CD14-positive monocyte (primary cell): ENCODE data around the gene CD200. TPM values are rescaled to one million over a fixed set of nuclear protein-coding genes. Genes with fewer than 3 reads are reported as not detected.

Source experiments
- DNase-seq, 3 donors: peaks; one replicate each; pipeline ENCODE4 v3.0.0-alpha.2; 2011 to 2022
- H2AFZ ChIP-seq: 2 replicates; pipeline ENCODE4 v1.6.0; 2012; ENCODE audit warnings: mild to moderate bottlenecking, low read depth, low read length, inconsistent platforms; ENCODE audit not compliant: insufficient read depth, poor library complexity, severe bottlenecking
- H3K27ac ChIP-seq, 2 donors: 1 replicate in 1 of 2; 2 replicates in 1 of 2; pipeline ENCODE4 v1.5.1; 2012 to 2013; ENCODE audit warnings: low read length in 2 of 2, control low read depth in 1 of 2, inconsistent platforms in 1 of 2, low read depth in 1 of 2, mild to moderate bottlenecking in 1 of 2
- H3K27me3 ChIP-seq, 2 donors: one replicate each; pipeline versions ENCODE4 v1.6.0 to v1.6.1; 2011 to 2013; ENCODE audit warnings: low read length in 2 of 2; ENCODE audit not compliant: control insufficient read depth in 2 of 2, insufficient read depth in 2 of 2
- H3K36me3 ChIP-seq, 2 donors: replicated peaks in 1 of 2; 1 replicate in 1 of 2; 2 replicates in 1 of 2; pipeline versions ENCODE4 v1.5.1 to v1.6.1; 2012 to 2013; ENCODE audit warnings: low read length in 2 of 2, control low read depth in 1 of 2, inconsistent platforms in 1 of 2, mild to moderate bottlenecking in 1 of 2; ENCODE audit not compliant: insufficient read depth in 2 of 2, control insufficient read depth in 1 of 2
- H3K4me1 ChIP-seq, 2 donors: 1 replicate in 1 of 2; 2 replicates in 1 of 2; pipeline versions ENCODE4 v1.5.1 to v1.6.1; 2012 to 2013; ENCODE audit warnings: low read length in 2 of 2, control low read depth in 1 of 2, inconsistent platforms in 1 of 2, mild to moderate bottlenecking in 1 of 2, moderate library complexity in 1 of 2; ENCODE audit not compliant: insufficient read depth in 2 of 2, control insufficient read depth in 1 of 2
- H3K4me2 ChIP-seq: replicated peaks from 2 replicates; pipeline ENCODE3; 2012; ENCODE audit warnings: low read length, moderate library complexity, mild to moderate bottlenecking; ENCODE audit not compliant: poor library complexity, severe bottlenecking; ENCODE audit errors: extremely low read depth
- H3K4me3 ChIP-seq, 3 experiments: fragments of 200-600 bp in 1 of 3; sonication (generic) in 1 of 3; replicated peaks in 1 of 3; 1 replicate in 2 of 3; 2 replicates in 1 of 3; pipeline ENCODE4 v1.5.1; 2011 to 2013; ENCODE audit warnings: low read length in 3 of 3, mild to moderate bottlenecking in 3 of 3, control low read depth in 2 of 3, low read depth in 2 of 3, inconsistent platforms in 1 of 3, moderate library complexity in 1 of 3
- H3K79me2 ChIP-seq: 2 replicates; pipeline ENCODE4 v1.6.0; 2012; ENCODE audit warnings: mild to moderate bottlenecking, control low read depth, inconsistent platforms, low read length, moderate library complexity; ENCODE audit not compliant: insufficient read depth
- H3K9ac ChIP-seq: 2 replicates; pipeline ENCODE4 v1.6.0; 2017; ENCODE audit warnings: low read length, mild to moderate bottlenecking; ENCODE audit not compliant: insufficient read depth, poor library complexity, severe bottlenecking
- H3K9me3 ChIP-seq, 2 donors: replicated peaks in 1 of 2; 1 replicate in 1 of 2; 2 replicates in 1 of 2; pipeline versions ENCODE4 v1.5.1 to v1.6.1; 2012 to 2013; ENCODE audit warnings: low read length in 2 of 2, control low read depth in 1 of 2; ENCODE audit not compliant: control insufficient read depth in 1 of 2, insufficient read depth in 1 of 2
- H4K20me1 ChIP-seq: 2 replicates; pipeline ENCODE4 v1.6.0; 2012; ENCODE audit warnings: mild to moderate bottlenecking, low read length, control low read depth, moderate library complexity; ENCODE audit not compliant: insufficient read depth
- H3K27ac Mint-ChIP-seq, 7 donors: one replicate each; pipeline ENCODE4 v1.8.0; 2020; ENCODE audit warnings: mild to moderate bottlenecking in 7 of 7, mixed read lengths in 7 of 7, moderate library complexity in 6 of 7, inconsistent platforms in 2 of 7
- H3K27me3 Mint-ChIP-seq, 3 donors: one replicate each; pipeline ENCODE4 v1.8.0; 2021 to 2022; ENCODE audit warnings: low read depth in 3 of 3, mild to moderate bottlenecking in 3 of 3, mixed read lengths in 3 of 3, moderate library complexity in 3 of 3, inconsistent platforms in 1 of 3
- H3K36me3 Mint-ChIP-seq, 2 donors: one replicate each; pipeline ENCODE4 v1.8.0; 2020; ENCODE audit warnings: mixed read lengths in 2 of 2, inconsistent platforms in 1 of 2, mild to moderate bottlenecking in 1 of 2
- H3K4me1 Mint-ChIP-seq: one replicate; pipeline ENCODE4 v1.8.0; 2020; ENCODE audit warnings: mild to moderate bottlenecking, mixed read lengths
- H3K4me3 Mint-ChIP-seq, 2 donors: one replicate each; pipeline ENCODE4 v1.8.0; 2020; ENCODE audit warnings: mild to moderate bottlenecking in 2 of 2, mixed read lengths in 2 of 2, moderate library complexity in 1 of 2
- H3K9me3 Mint-ChIP-seq, 7 donors: one replicate each; pipeline ENCODE4 v1.8.0; 2020 to 2022; ENCODE audit warnings: mixed read lengths in 7 of 7, mild to moderate bottlenecking in 6 of 7, moderate library complexity in 6 of 7, inconsistent platforms in 2 of 7
- WGBS: methylation state at CpG from one replicate; pipeline ENCODE4 v1.1.5; 2013; ENCODE audit warnings: missing lambda C conversion rate; ENCODE audit not compliant: insufficient coverage; 5-methylcytosine and 5-hydroxymethylcytosine counted together
- intact Hi-C, 2 donors: fragments of 100-400 bp; cut with micrococcal nuclease; formaldehyde crosslinking; loops; one replicate each; pipeline versions ENCODE4 v1.15.0 to v1.15.1; 2023
- polyA plus RNA-seq, 3 donors: library from polyadenylated mRNA; depleted of rRNA in 1 of 3; unstranded in 2 of 3; stranded (reverse) in 1 of 3; fragments of 300-500 nt in 2 of 3; fragments of >200 nt in 1 of 3; fragmentation: Illumina TruSeq in 2 of 3; gene quantifications; 1 replicate in 2 of 3; 2 replicates in 1 of 3; pipeline ENCODE4 v1.2.3, GENCODE V29; 2012 to 2021
- TF ChIP-seq, protein P1 (sequence below): fragments of 200-600 bp; IDR thresholded peaks from one replicate; pipeline ENCODE4 v1.8.0; 2022; ENCODE audit warnings: antibody characterized with exemption, mild to moderate bottlenecking

The CD200 gene
- polyA plus RNA-seq, 3 donors, result 0.12 to 0.13 TPM; not detected in 1

DNA sequence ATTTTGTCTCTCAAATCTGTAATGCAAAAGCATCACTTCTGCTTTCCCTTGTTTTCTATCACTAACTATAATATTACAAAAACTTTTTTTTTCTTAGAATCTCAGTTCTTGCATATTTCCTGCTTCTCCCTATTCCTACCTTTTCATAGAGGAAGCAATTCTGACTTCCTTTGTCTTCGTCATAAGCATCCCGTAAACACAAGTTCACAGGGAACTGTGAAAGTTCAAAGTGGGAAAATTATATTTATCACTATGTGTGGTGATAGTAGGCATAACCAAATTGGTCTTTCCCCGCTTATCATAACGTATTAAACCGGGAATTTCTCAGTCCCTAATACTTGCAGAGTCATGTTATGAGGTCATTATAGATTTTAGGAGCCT lies 22.3 kb downstream of the CD200 start:
- Histone ChIP-seq H3K4me1 (peaks cover 5 to 12% of the 10 kb centered on the region in 2 donors), H3K27me3 (no peaks in the 10 kb centered on the region), H3K79me2 (no peaks in the 10 kb centered on the region), H3K27ac (no peak overlapping the region), H3K9ac (no peak overlapping the region), H3K4me3 (no peak overlapping the region), H3K9me3 (no peaks in the 10 kb centered on the region), H4K20me1 (no peaks in the 10 kb centered on the region), H3K4me2 (no peak overlapping the region), H3K36me3 (no peaks in the 10 kb centered on the region), H2AFZ (no peak overlapping the region)
- Mint-ChIP-seq H3K9me3 (no peaks in the 10 kb centered on the region), H3K27me3 (peaks cover 0 to 1% (median 0%) of the 10 kb centered on the region in 3 donors), H3K36me3 (no peaks in the 10 kb centered on the region), H3K27ac (no peak overlapping the region), H3K4me1 (peaks cover 14% of the 10 kb centered on the region), H3K4me3 (no peak overlapping the region)
- WGBS, result no CpG with 5 or more reads among the region's 5 CpGs
- DNase-seq, result no peak
- intact Hi-C loops, result no loop called here
- TF ChIP-seq, protein P1, sequence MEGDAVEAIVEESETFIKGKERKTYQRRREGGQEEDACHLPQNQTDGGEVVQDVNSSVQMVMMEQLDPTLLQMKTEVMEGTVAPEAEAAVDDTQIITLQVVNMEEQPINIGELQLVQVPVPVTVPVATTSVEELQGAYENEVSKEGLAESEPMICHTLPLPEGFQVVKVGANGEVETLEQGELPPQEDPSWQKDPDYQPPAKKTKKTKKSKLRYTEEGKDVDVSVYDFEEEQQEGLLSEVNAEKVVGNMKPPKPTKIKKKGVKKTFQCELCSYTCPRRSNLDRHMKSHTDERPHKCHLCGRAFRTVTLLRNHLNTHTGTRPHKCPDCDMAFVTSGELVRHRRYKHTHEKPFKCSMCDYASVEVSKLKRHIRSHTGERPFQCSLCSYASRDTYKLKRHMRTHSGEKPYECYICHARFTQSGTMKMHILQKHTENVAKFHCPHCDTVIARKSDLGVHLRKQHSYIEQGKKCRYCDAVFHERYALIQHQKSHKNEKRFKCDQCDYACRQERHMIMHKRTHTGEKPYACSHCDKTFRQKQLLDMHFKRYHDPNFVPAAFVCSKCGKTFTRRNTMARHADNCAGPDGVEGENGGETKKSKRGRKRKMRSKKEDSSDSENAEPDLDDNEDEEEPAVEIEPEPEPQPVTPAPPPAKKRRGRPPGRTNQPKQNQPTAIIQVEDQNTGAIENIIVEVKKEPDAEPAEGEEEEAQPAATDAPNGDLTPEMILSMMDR, result no peak

DNA sequence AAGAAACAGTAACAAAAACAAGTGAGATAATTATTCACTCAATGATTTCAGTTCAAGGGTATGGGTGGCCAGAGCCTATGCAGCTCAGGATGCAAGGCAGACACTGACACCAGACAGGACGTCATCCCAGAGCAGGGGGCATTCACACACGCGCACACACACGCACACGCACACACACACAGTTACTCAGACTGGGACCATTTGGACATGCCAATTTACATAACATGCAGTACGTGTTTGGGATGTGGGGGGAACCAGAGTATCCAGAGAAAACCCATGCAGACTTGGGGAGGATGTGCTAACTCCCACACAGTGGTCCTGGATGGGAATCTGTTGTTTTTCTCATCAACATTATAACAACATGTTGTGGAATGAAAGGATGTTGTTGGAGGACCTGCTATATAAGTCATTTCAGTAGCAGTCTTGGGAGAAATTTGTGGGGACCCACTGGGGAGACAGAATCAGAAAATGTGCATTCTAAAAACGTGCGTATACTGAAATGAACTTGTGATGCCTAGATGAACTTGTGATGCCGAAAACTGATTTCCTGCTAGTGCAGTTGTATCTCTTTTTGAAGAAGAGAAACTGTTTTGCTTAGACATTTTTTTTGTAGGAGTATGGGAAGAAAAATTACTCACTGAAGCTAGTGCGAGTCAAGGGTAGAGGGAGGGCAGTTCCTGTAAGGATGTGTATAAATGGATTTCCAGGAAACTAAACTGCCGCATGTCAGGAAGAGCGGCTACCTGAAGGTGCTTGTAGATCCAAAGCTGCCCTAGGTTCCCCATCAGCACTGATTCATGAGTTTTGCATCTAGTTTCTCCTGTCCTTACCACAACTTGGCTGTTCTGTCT lies 25.2 kb downstream of the CD200 start:
- Histone ChIP-seq H3K4me1 (peaks cover 5 to 12% of the 10 kb centered on the region in 2 donors), H3K36me3 (no peaks in the 10 kb centered on the region), H2AFZ (peak overlapping the region; percentile 69), H3K27me3 (no peaks in the 10 kb centered on the region), H3K9me3 (no peaks in the 10 kb centered on the region), H3K4me2 (peak overlapping the region; percentile 51), H3K27ac (no peak overlapping the region), H3K79me2 (no peaks in the 10 kb centered on the region), H4K20me1 (no peaks in the 10 kb centered on the region), H3K9ac (no peak overlapping the region), H3K4me3 (peak overlapping the region in 1 of 3 experiments; percentile 51)
- 25% methylated on average over 7 of the region's 12 CpGs for WGBS
- Mint-ChIP-seq H3K27ac (peak overlapping the region in 1 of 7 donors; percentile 21), H3K27me3 (peaks cover 0 to 1% (median 0%) of the 10 kb centered on the region in 3 donors), H3K9me3 (no peaks in the 10 kb centered on the region), H3K4me3 (peak overlapping the region; percentile 21 to 73), H3K36me3 (no peaks in the 10 kb centered on the region), H3K4me1 (peaks cover 14% of the 10 kb centered on the region)
- intact Hi-C loops, result no loop called here
- TF ChIP-seq, protein P1, result no peak
- DNase-seq, result no peak
